H9 (cell line): ENCODE results near the gene PRKAG2. TPM values are rescaled to one million over a fixed set of nuclear protein-coding genes. Genes with fewer than 3 reads are reported as not detected.
"Not testable (repeated sequence)": the region's sequence is repeated elsewhere in the genome, so short reads cannot be mapped to it uniquely, and the experiment has no call there.

Experiments used
- DNase-seq: peaks from one replicate; pipeline ENCODE4 v3.0.0-alpha.2; 2017
- H2AFZ ChIP-seq: one replicate; pipeline ENCODE4 v1.6.1; 2013; ENCODE audit warnings: mild to moderate bottlenecking, low read length, control low read depth, moderate library complexity
- H2AK5ac ChIP-seq: 2 replicates; pipeline ENCODE4 v1.6.1; 2013; ENCODE audit warnings: low read length, control low read depth, mixed read lengths; ENCODE audit not compliant: insufficient read length
- H2BK120ac ChIP-seq: one replicate; pipeline ENCODE4 v1.6.1; 2013; ENCODE audit warnings: low read depth, mild to moderate bottlenecking, low read length, control low read depth, inconsistent platforms; ENCODE audit not compliant: poor library complexity, severe bottlenecking
- H2BK12ac ChIP-seq: 2 replicates; pipeline ENCODE4 v1.6.1; 2013; ENCODE audit warnings: low read length, control low read depth, mixed read lengths, low read depth; ENCODE audit not compliant: insufficient read length
- H2BK15ac ChIP-seq: 2 replicates; pipeline ENCODE4 v1.6.1; 2013; ENCODE audit warnings: low read depth, low read length, control low read depth
- H2BK20ac ChIP-seq: one replicate; pipeline ENCODE4 v1.6.1; 2013; ENCODE audit warnings: low read depth, mild to moderate bottlenecking, low read length, control low read depth, inconsistent platforms; ENCODE audit not compliant: poor library complexity, severe bottlenecking
- H2BK5ac ChIP-seq: 2 replicates; pipeline ENCODE4 v1.6.1; 2013; ENCODE audit warnings: low read length, control low read depth, mixed read lengths; ENCODE audit not compliant: insufficient read length
- H3K14ac ChIP-seq: 2 replicates; pipeline ENCODE4 v1.6.1; 2013; ENCODE audit warnings: low read length, control low read depth; ENCODE audit not compliant: insufficient read depth
- H3K18ac ChIP-seq: 2 replicates; pipeline ENCODE4 v1.6.1; 2013; ENCODE audit warnings: low read depth, mild to moderate bottlenecking, mixed read lengths, low read length, control low read depth; ENCODE audit not compliant: insufficient read length
- H3K23ac ChIP-seq: 2 replicates; pipeline ENCODE4 v1.6.1; 2013; ENCODE audit warnings: low read length, control low read depth, mixed read lengths, low read depth; ENCODE audit not compliant: insufficient read length
- H3K23me2 ChIP-seq: 2 replicates; pipeline ENCODE4 v1.6.1; 2013; ENCODE audit warnings: low read depth, mild to moderate bottlenecking, mixed read lengths, low read length, control low read depth; ENCODE audit not compliant: insufficient read length, poor library complexity, severe bottlenecking
- H3K27ac ChIP-seq: 2 replicates; pipeline ENCODE4 v1.5.1; 2013; ENCODE audit warnings: low read length, control low read depth, mixed read lengths, low read depth; ENCODE audit not compliant: insufficient read length
- H3K27me3 ChIP-seq: 2 replicates; pipeline ENCODE4 v1.6.1; 2013; ENCODE audit warnings: low read length, control low read depth, inconsistent platforms; ENCODE audit not compliant: insufficient read depth
- H3K4ac ChIP-seq: 2 replicates; pipeline ENCODE4 v1.6.1; 2013; ENCODE audit warnings: low read depth, mild to moderate bottlenecking, control low read depth, inconsistent platforms, low read length, moderate library complexity
- H3K4me1 ChIP-seq: 2 replicates; pipeline ENCODE4 v1.6.1; 2013; ENCODE audit warnings: low read length, control low read depth, inconsistent platforms; ENCODE audit not compliant: insufficient read depth
- H3K4me2 ChIP-seq: 2 replicates; pipeline ENCODE4 v1.6.1; 2013; ENCODE audit warnings: low read length, control low read depth, mixed read lengths; ENCODE audit not compliant: insufficient read length, insufficient read depth
- H3K56ac ChIP-seq: 2 replicates; pipeline ENCODE4 v1.6.1; 2013; ENCODE audit warnings: low read depth, mild to moderate bottlenecking, mixed read lengths, low read length, control low read depth; ENCODE audit not compliant: insufficient read length
- H3K79me1 ChIP-seq: 2 replicates; pipeline ENCODE4 v1.6.1; 2013; ENCODE audit warnings: low read depth, mild to moderate bottlenecking, moderate library complexity, low read length, control low read depth, inconsistent platforms; ENCODE audit not compliant: insufficient read depth, poor library complexity, severe bottlenecking
- H3K79me2 ChIP-seq: 2 replicates; pipeline ENCODE4 v1.6.1; 2013; ENCODE audit warnings: low read length, control low read depth, inconsistent platforms; ENCODE audit not compliant: insufficient read depth
- H3K9ac ChIP-seq: 2 replicates; pipeline ENCODE4 v1.6.1; 2013; ENCODE audit warnings: low read length, control low read depth, mixed read lengths; ENCODE audit not compliant: insufficient read length; ENCODE audit errors: extremely low read depth
- H3K9me3 ChIP-seq: one replicate; pipeline ENCODE4 v1.6.1; 2013; ENCODE audit warnings: low read depth, low read length, inconsistent platforms; ENCODE audit not compliant: control insufficient read depth
- H3T11ph ChIP-seq: one replicate; pipeline ENCODE4 v1.6.1; 2013; ENCODE audit warnings: mild to moderate bottlenecking, low read length, control low read depth, inconsistent platforms
- H4K20me1 ChIP-seq: one replicate; pipeline ENCODE4 v1.6.1; 2013; ENCODE audit not compliant: control insufficient read depth, insufficient read length, insufficient read depth
- H4K5ac ChIP-seq: 2 replicates; pipeline ENCODE4 v1.6.1; 2013; ENCODE audit warnings: low read depth, mild to moderate bottlenecking, mixed read lengths, low read length, control low read depth; ENCODE audit not compliant: insufficient read length
- H4K8ac ChIP-seq: replicated peaks from 2 replicates; pipeline ENCODE4 v1.6.1; 2013; ENCODE audit warnings: low read length, control low read depth, mixed read lengths, low read depth; ENCODE audit not compliant: insufficient read length
- H4K91ac ChIP-seq: 2 replicates; pipeline ENCODE4 v1.6.1; 2013; ENCODE audit warnings: low read depth, mild to moderate bottlenecking, moderate library complexity, mixed read lengths, low read length, control low read depth; ENCODE audit not compliant: insufficient read length
- H3K27ac Mint-ChIP-seq, 3 experiments: 2 replicates in 2 of 3; 3 replicates in 1 of 3; pipeline ENCODE4 v1.8.0; 2020 to 2021; ENCODE audit warnings: mixed read lengths in 3 of 3, mild to moderate bottlenecking in 1 of 3, moderate library complexity in 1 of 3
- H3K27me3 Mint-ChIP-seq: 2 replicates; pipeline ENCODE4 v1.8.0; 2021; ENCODE audit warnings: low read depth, mild to moderate bottlenecking, moderate library complexity, mixed read lengths
- H3K36me3 Mint-ChIP-seq, 3 experiments: 2 replicates in 2 of 3; 3 replicates in 1 of 3; pipeline ENCODE4 v1.8.0; 2020 to 2021; ENCODE audit warnings: low read depth in 3 of 3, mixed read lengths in 3 of 3; ENCODE audit not compliant: insufficient read depth in 1 of 3
- H3K4me1 Mint-ChIP-seq, 2 experiments: 2 replicates each; pipeline ENCODE4 v1.8.0; 2020; ENCODE audit warnings: mixed read lengths in 2 of 2
- H3K4me3 Mint-ChIP-seq, 2 experiments: 2 replicates in 1 of 2; 3 replicates in 1 of 2; pipeline ENCODE4 v1.8.0; 2020 to 2021; ENCODE audit warnings: mild to moderate bottlenecking in 2 of 2, mixed read lengths in 2 of 2, moderate library complexity in 1 of 2
- H3K9me3 Mint-ChIP-seq, 2 experiments: 2 replicates in 1 of 2; 3 replicates in 1 of 2; pipeline ENCODE4 v1.8.0; 2020; ENCODE audit warnings: mild to moderate bottlenecking in 2 of 2, mixed read lengths in 2 of 2, moderate library complexity in 1 of 2
- WGBS: extraction: QIAGEN DNeasy Blood & Tissue Kit; methylation state at CpG from one replicate; pipeline ENCODE4 v1.1.7; 2013; ENCODE audit warnings: missing lambda C conversion rate, low lambda C conversion rate, mixed read lengths; ENCODE audit not compliant: insufficient read length; ENCODE audit errors: extremely low coverage; 5-methylcytosine and 5-hydroxymethylcytosine counted together
- total RNA-seq: library from RNA; stranded (reverse); gene quantifications from 2 replicates; pipeline ENCODE4 v1.2.1, GENCODE V29; 2021

The PRKAG2 gene
- total RNA-seq, 1 experiment from 2014 or later, result 11.8 TPM

DNA sequence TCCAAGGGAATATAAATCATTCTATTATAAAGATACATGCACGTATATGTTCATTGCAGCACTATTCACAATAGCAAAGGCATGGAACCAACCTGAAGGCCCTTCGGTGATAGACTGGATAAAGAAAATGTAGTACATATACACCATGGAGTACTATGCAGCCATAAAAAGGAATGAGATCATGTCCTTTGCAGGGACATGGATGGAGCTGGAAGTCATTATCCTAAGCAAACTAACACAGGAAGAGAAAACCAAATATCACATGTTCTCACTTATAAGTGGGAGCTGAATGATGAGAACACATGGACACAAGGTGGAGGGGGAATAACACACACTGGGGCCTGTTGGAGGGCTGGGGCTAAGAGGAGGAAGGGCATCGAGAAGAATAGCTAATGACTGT is 30.2 kb upstream of the PRKAG2 start:
- H3K9ac ChIP-seq, H3K27ac Mint-ChIP-seq, H3K4ac ChIP-seq, H3K4me1 ChIP-seq, H2AFZ ChIP-seq, H3K9me3 Mint-ChIP-seq, H2BK5ac ChIP-seq, H3K36me3 Mint-ChIP-seq, H2BK20ac ChIP-seq, H3K4me2 ChIP-seq, H3K23me2 ChIP-seq, H3K79me2 ChIP-seq, H3K56ac ChIP-seq, H4K8ac ChIP-seq, H3K27me3 ChIP-seq, H4K20me1 ChIP-seq, H3K4me3 Mint-ChIP-seq, H3K18ac ChIP-seq, H2BK15ac ChIP-seq, H3K27ac ChIP-seq, H4K5ac ChIP-seq, H3K79me1 ChIP-seq, H4K91ac ChIP-seq, H3K4me1 Mint-ChIP-seq, H2BK120ac ChIP-seq, H3K14ac ChIP-seq, H2BK12ac ChIP-seq, H3K23ac ChIP-seq, DNase-seq, H3K9me3 ChIP-seq, H2AK5ac ChIP-seq, H3T11ph ChIP-seq: not testable (repeated sequence)
- no CpG with 5 or more reads among the region's 3 CpGs for WGBS
- peaks cover 19% of the 10 kb centered on the region for H3K27me3 Mint-ChIP-seq
